Measurements from ENCODE around the gene NPIPB5.
"Not testable (repeated sequence)": the region's sequence is repeated elsewhere in the genome, so short reads cannot be mapped to it uniquely, and the experiment has no call there.

Gene NPIPB5
- 1.2 to 5.4 (median 2.6) reads per million in 4 donors for total RNA-seq

DNA sequence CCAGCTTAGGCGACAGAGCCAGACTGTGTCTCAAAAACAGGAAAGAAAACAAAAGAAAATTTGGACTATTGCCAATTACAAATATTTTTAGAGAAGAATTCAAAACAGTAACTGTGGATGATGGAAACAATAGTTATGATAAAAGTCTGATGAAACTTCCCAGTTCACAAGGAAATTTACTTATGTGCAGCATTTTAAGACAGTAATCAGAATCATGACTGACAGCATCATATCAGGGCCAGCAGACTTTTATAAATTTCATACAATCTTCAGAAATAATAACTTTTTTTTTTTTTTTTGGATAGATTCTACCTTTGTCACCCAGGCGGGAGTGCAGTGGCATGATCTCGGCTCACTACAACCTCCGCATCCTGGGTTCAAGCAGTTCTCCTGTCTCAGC lies at the start of gene NPIPB5:
NPIPB5 (plus strand) TSS at position 301 of the 400 bp plus-strand sequence. CDS start 2,911 bp downstream, outside the sequence.
- DNase-seq, result not testable (repeated sequence)

DNA sequence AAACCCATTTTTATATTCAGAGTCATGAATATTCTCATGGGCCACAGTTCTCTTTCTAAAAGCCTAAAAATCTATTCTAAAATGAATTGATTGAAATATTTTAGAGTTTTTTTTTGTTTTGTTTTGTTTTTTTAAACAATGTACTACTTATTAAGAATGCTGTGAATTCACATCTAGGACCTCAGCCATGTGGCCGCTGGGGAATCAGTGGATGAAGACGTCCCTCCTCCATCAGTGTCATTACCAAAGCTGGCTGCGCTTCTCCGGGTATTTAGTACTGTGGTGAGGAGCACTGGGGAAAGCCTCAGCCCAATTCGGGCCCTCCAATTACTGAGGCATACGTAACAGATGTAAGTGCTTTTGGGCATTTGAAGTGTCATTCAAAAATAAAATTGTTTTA lies 41.8 kb upstream of the NPIPB5 start:
- DNase-seq, result not testable (repeated sequence)

DNA sequence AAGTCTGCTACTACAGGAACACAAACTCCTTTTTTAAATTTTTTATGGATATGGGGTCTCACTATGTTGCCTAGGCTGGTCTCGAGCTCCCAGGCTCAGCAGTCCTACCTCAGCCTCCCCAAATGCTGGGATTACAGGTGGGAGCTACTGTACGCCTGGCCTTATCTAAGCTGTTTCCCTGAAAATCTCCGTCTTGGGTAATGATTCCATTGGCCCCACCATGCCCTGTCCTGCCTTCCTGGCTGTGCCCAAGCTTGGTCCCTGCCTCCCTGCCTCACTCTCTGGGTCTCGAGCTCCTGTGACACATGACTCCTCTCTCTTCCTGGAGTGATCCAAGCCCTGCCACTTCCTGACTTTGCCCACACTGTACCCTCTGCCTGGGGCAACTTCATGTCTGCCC lies 27.3 kb downstream of the NPIPB5 start:
- DNase-seq, result not testable (repeated sequence)

DNA sequence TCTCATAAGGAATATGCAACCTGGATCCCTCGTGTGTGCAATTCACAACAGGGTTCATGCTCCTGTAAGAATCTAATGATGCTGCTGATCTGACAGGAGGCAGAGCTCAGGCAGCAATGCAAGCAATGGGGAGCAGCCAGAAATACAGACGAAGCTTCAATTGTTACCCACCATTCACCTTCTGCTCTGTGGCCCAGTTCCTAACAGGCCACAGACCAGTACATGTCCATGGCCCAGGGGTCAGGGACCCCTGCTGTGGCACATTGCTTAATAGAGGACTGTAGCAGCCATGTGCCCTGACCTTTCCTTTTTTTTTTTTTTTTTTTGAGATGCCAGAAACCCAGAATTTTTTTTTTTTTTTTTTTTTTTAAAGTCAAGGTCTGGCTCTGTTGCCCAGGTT lies 34.1 kb downstream of the NPIPB5 start:
- DNase-seq, result not testable (repeated sequence)

DNA sequence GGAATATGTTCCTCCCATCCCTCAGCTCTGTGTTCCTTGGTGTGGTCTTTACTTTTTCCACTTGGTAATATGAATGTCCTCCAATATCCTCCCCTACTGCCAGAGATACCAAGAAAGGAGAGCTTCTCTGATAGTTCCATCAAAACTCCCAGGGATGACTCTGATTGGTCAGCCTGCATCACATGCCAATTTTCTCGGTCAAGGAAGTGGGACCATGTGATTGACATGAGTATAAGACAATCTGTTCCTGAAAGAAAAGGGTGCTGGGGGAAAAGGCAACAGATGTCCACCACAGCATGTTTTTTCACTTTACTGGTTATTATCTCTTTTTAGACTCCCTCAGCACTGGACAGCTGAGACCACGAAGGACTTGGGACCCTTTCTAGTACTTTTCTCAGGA lies 35.9 kb downstream of the NPIPB5 start:
- not testable (repeated sequence) for DNase-seq

DNA sequence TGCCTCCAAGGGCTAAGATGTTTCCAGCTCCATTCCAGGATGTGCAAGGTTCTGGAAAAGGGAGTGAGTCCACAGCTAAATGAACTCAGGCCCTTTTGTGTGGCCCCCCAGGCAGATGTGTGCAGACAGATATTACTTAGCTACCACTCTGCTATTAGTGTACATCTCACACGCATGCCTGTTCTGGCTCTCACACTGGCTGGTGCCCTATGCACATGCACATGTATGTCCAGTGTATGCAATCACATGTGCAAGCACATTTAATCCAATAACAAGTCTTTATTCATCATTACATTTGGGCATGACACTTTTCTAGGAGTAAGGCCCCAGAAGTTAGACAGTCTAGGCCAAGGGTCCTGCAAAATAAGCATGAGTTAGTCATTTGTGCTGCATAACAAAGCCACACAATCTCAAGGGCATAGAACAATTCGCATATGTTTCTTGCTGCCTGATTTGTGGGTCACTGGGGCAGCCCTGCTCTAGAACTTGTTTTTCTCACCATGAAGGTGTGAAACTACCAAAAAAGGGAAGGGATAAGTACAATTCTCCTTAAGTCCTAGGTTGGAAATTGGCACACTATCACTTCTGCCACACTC lies 36.6 kb downstream of the NPIPB5 start:
- not testable (repeated sequence) for DNase-seq

DNA sequence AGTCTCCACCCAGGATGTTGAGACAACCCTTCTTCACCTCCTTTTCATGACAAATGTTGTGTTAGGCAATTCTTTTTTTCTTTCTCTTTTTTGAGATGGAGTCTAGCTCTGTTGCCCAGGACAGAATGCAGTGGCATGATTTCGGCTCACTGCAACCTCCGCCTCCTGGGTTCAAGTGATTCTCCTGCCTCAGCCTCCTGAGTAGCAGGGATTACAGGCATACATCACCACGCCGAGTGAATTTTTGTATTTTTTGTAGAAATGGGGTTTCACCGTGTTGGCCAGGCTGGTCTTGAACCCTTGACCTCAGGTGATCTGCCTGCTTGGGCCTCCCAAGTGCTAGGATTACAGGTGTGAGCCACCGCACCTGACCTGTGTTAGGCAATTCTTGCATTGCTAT lies 39.2 kb downstream of the NPIPB5 start:
- DNase-seq, result not testable (repeated sequence)

DNA sequence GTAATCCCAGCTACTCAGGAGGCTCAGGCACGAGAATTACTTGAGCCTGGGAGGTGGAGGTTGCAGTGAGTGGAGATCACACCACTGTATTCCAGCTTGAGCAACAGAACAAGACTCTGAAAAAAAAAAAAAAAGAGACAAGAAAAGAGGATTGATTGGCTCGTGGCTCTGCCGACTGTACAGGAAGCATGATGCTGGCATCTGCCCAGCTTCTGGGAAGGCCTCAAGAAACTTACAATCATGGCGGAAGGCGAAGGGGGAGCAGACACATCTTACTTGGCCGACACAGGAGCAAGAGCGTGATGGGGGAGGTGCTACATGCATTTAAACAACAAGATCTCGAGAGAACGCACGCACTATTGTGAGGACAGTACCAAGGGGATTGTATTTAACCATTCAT lies 40.5 kb downstream of the NPIPB5 start:
- DNase-seq, result not testable (repeated sequence)

DNA sequence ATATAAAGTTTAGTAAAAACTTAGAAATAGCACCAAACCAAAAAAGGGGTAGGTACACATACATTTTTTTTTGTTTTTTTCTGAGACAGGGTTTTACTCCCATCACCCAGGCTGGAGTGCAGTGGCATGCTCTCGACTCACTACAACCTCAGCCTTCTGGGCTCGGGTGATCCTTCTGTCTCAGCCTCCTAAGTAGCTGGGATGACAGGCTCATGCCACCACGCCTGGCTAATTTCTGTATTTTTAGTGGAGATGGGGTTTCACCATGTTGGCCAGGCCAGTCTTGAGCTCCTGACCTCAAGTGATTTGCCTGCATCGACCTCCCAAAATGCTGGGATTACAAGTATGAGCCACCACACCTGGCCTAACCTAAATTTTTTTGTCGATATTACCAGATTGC lies 41.0 kb downstream of the NPIPB5 start:
- not testable (repeated sequence) for DNase-seq

DNA sequence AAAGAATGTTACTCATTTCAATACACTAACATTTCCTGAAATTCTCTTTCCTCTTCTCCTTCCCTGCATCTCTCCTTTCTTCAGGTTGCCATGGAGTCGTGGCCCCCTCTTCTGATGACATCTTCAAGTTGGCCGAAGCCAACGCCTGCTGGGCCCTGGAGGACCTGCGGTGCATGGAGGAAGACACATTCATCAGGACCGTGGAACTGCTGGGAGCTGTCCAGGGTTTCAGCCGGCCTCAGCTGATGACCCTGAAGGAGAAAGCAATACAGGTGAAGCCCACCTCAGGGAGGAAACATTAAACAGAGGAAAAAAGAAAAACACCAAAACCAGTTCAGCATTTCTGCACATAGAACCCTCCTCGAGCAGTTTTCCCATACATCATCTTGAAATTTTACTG lies 46.1 kb downstream of the NPIPB5 start:
- DNase-seq, result not testable (repeated sequence)
